Right renal pelvis (tissue), 4 donors: ENCODE results near the gene XYLT1. TPM values are rescaled to one million over a fixed set of nuclear protein-coding genes. Genes with fewer than 3 reads are reported as not detected.
"Not testable (repeated sequence)": the region's sequence is repeated elsewhere in the genome, so short reads cannot be mapped to it uniquely, and the experiment has no call there.

Source experiments
- DNase-seq, 4 donors: peaks; one replicate each; pipeline ENCODE4 v3.0.0-alpha.2; 2013; ENCODE audit warnings: low read depth in 4 of 4, low spot score in 3 of 4, missing footprints in 1 of 4
- polyA plus RNA-seq, 4 donors: library from polyadenylated mRNA; unstranded; fragments of 120-200 nt; gene quantifications; one replicate each; pipeline ENCODE4 v1.2.1, GENCODE V29; 2013; ENCODE audit not compliant: insufficient read length in 4 of 4

Gene XYLT1
- polyA plus RNA-seq, 4 donors: 8.1 to 8.5 (median 8.4) TPM

GRCh38 chr16:17433577-17434451 lies 36.9 kb downstream of the XYLT1 start:
- no peak for DNase-seq

- no peak for DNase-seq
Measured at GRCh38 chr16:17432901-17433576, 37.7 kb downstream of the XYLT1 start.

GRCh38 chr16:17431968-17432625 lies 38.7 kb downstream of the XYLT1 start:
- DNase-seq: no peak

GRCh38 chr16:17431012-17431411 lies 39.7 kb downstream of the XYLT1 start:
- DNase-seq: no peak

- DNase-seq: no peak
Measured at GRCh38 chr16:17426451-17426850, 44.3 kb downstream of the XYLT1 start.

- no peak for DNase-seq
Measured at GRCh38 chr16:17424771-17425170, 46.0 kb downstream of the XYLT1 start.

GRCh38 chr16:17423221-17423620 lies 47.5 kb downstream of the XYLT1 start:
- DNase-seq: no peak

GRCh38 chr16:17420816-17421215 lies 49.9 kb downstream of the XYLT1 start:
- no peak for DNase-seq

GRCh38 chr16:17419266-17419665 lies 51.5 kb downstream of the XYLT1 start:
- no peak for DNase-seq

- no peak for DNase-seq
Measured at GRCh38 chr16:17417740-17418139, 53.0 kb downstream of the XYLT1 start.

- no peak for DNase-seq
Measured at GRCh38 chr16:17416461-17417311, 54.1 kb downstream of the XYLT1 start.

- DNase-seq: no peak
Measured at GRCh38 chr16:17414916-17415315, 55.8 kb downstream of the XYLT1 start.

GRCh38 chr16:17414421-17414820 lies 56.3 kb downstream of the XYLT1 start:
- no peak for DNase-seq

GRCh38 chr16:17413508-17413907 lies 57.3 kb downstream of the XYLT1 start:
- no peak for DNase-seq

GRCh38 chr16:17412791-17413190 lies 58.0 kb downstream of the XYLT1 start:
- DNase-seq: no peak

GRCh38 chr16:17412221-17412620 lies 58.5 kb downstream of the XYLT1 start:
- no peak for DNase-seq

GRCh38 chr16:17411263-17411662 lies 59.5 kb downstream of the XYLT1 start:
- DNase-seq: no peak

- not testable (repeated sequence) for DNase-seq
Measured at GRCh38 chr16:17410316-17410715, 60.4 kb downstream of the XYLT1 start.

- no peak for DNase-seq
Measured at GRCh38 chr16:17409894-17410293, 60.9 kb downstream of the XYLT1 start.

GRCh38 chr16:17408955-17409441 lies 61.8 kb downstream of the XYLT1 start:
- no peak for DNase-seq
